GM23248 (cell line): ENCODE data around the gene FANCG. TPM values are rescaled to one million over a fixed set of nuclear protein-coding genes. Genes with fewer than 3 reads are reported as not detected.

Experiments
- DNase-seq: peaks from one replicate; pipeline ENCODE4 v3.0.0-alpha.2; 2015
- H2AFZ ChIP-seq: fragments of 200-600 bp; sonication (generic); 2 replicates; pipeline ENCODE4 v1.6.1; 2016; ENCODE audit warnings: antibody characterized with exemption
- H3F3A ChIP-seq: fragments of 200-600 bp; sonication (generic); 2 replicates; pipeline ENCODE4 v1.6.1; 2016; ENCODE audit warnings: mild to moderate bottlenecking, antibody characterized with exemption, mixed run types; ENCODE audit not compliant: insufficient read depth
- H3K27ac ChIP-seq: fragments of 200-600 bp; sonication (generic); 2 replicates; pipeline ENCODE4 v1.5.1; 2016; ENCODE audit warnings: mild to moderate bottlenecking
- H3K27me3 ChIP-seq: fragments of 200-600 bp; sonication (generic); replicated peaks from 2 replicates; pipeline ENCODE4 v1.6.1; 2016; ENCODE audit warnings: mild to moderate bottlenecking; ENCODE audit not compliant: insufficient read depth
- H3K36me3 ChIP-seq: fragments of 200-600 bp; sonication (generic); 2 replicates; pipeline ENCODE4 v1.6.1; 2016; ENCODE audit warnings: low read depth, mild to moderate bottlenecking
- H3K4me1 ChIP-seq: fragments of 200-600 bp; sonication (generic); 2 replicates; pipeline ENCODE4 v1.6.1; 2016; ENCODE audit warnings: mild to moderate bottlenecking; ENCODE audit not compliant: insufficient read depth
- H3K4me2 ChIP-seq: fragments of 200-600 bp; sonication (generic); one replicate; pipeline ENCODE4 v1.6.1; 2016; ENCODE audit warnings: mild to moderate bottlenecking; ENCODE audit not compliant: unreplicated experiment
- H3K4me3 ChIP-seq: fragments of 200-600 bp; sonication (generic); 2 replicates; pipeline ENCODE4 v1.5.1; 2016; ENCODE audit warnings: mild to moderate bottlenecking
- H3K79me2 ChIP-seq: fragments of 200-600 bp; sonication (generic); 2 replicates; pipeline ENCODE4 v1.6.1; 2016; ENCODE audit warnings: mild to moderate bottlenecking; ENCODE audit not compliant: insufficient read depth
- H3K9ac ChIP-seq: fragments of 200-600 bp; sonication (generic); 2 replicates; pipeline ENCODE4 v1.6.1; 2016; ENCODE audit warnings: mild to moderate bottlenecking
- H3K9me2 ChIP-seq: fragments of 200-600 bp; sonication (generic); 2 replicates; pipeline ENCODE4 v1.6.1; 2016; ENCODE audit warnings: mixed run types, mild to moderate bottlenecking, moderate library complexity; ENCODE audit not compliant: insufficient read depth
- H3K9me3 ChIP-seq: fragments of 200-600 bp; sonication (generic); one replicate; pipeline ENCODE4 v1.6.1; 2017; ENCODE audit warnings: low read depth
- H4K20me1 ChIP-seq: fragments of 200-600 bp; sonication (generic); 2 replicates; pipeline ENCODE4 v1.6.0; 2016; ENCODE audit not compliant: insufficient read depth
- EZH2 ChIP-seq: fragments of 200-600 bp; sonication (generic); IDR thresholded peaks from 2 replicates; pipeline ENCODE4 v1.6.1; 2018; ENCODE audit warnings: antibody characterized with exemption, mild to moderate bottlenecking; ENCODE audit not compliant: insufficient read depth, poor library complexity, severe bottlenecking
- EZH2phosphoT487 ChIP-seq: fragments of 200-600 bp; sonication (generic); IDR thresholded peaks from 2 replicates; pipeline ENCODE4 v1.6.1; 2018; ENCODE audit warnings: antibody characterized with exemption, moderate library complexity, mild to moderate bottlenecking, low read depth; ENCODE audit not compliant: insufficient read depth
- WGBS, 2 experiments: methylation state at CpG; one replicate each; pipeline ENCODE4 v1.1.6; 2015 to 2017; ENCODE audit warnings: low lambda C conversion rate in 2 of 2, low coverage in 1 of 2; ENCODE audit errors: missing lambda C conversion rate in 2 of 2; 5-methylcytosine and 5-hydroxymethylcytosine counted together
- in situ Hi-C: fragments of 300-500 bp; cut with MboI; formaldehyde crosslinking; loops from 2 replicates; pipeline ENCODE4 v1.15.0; 2020
- polyA plus RNA-seq: library from polyadenylated mRNA; unstranded; fragments of >200 nt; fragmentation: Nextera tagmentation; extraction: Ambion mirVana; gene quantifications from 2 replicates; pipeline ENCODE4 v1.2.1, GENCODE V29; 2016
- total RNA-seq: library from RNA; depleted of rRNA; stranded (reverse); fragments of >200 nt; shearing (Covaris generic); gene quantifications from 2 replicates; pipeline ENCODE4 v1.2.3, GENCODE V29; 2014

FANCG gene
- total and polyA plus RNA-seq, 2 experiments from 2014 or later = 15.3 to 20.0 TPM

DNA sequence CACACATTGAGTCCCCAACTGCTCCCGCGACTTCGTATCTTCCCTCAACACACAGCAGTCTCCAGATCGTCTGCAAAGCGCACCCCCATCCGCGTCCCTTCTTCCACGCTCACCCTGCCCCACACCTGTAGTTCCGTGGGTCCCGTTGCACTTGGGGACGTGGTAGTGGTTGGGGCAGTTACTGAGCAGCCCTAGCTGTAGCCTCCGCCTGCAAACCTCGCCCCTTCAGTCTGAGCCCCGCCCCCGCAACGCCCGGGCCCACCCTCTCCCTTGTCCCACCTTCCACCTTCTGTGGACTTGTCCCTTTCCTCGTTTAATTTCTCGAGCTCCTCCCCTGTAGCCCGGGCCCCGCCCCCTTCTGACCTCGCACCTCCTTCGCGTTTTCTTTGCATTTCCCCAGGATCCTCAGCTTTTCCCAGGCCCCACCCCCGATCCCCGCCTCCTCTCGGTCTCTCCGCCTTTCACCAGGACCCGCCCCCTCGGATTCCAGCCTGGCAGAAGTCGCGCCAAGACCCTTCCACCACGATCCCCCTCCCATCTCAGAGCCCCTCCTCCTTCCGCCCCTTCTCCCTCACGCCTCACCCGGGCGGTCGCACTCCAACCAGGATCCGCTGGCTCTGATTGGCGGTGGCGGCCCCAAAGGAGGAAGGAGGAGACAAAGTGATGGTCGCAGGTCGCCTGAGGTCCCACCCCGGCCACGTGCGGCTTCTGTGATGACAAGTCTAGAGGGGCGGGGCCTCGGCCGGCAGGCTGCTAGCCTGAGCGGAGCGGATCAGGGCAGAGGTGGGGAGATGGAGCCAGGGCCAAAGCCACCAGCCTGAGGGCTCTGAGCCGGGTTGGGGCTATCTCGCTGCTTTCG, 36.2 kb upstream of the FANCG start, which contains the start of gene ATOSB:
Gene ATOSB (minus strand): TSS at position 183 of the 859 bp plus-strand sequence. CDS start 7,588 bp downstream, outside the sequence.
- Histone ChIP-seq H3K9me2 (no peaks in the 10 kb centered on the region), H3K9me3 (no peaks in the 10 kb centered on the region), H3K27ac (peak within 1 kb of the TSS; percentile 98), H3K36me3 (no peaks in the 10 kb centered on the region), H3K4me1 (peaks cover 32% of the 10 kb centered on the region), H3K27me3 (no peaks in the 10 kb centered on the region), H3F3A (peaks cover 46% of the 10 kb centered on the region), H3K4me3 (peak within 1 kb of the TSS; percentile 77), H3K4me2 (peak within 1 kb of the TSS; percentile 92), H3K79me2 (peaks cover 18% of the 10 kb centered on the region), H2AFZ (peak within 1 kb of the TSS; percentile 92), H4K20me1 (no peaks in the 10 kb centered on the region), H3K9ac (peak within 1 kb of the TSS; percentile 90)
- WGBS, 2 experiments = 1% methylated on average over 35 to 54 of the region's 54 CpGs
- DNase-seq = peak; percentile 97
- TF ChIP-seq EZH2phosphoT487 (no peak), EZH2 (no peak)
- in situ Hi-C loops = loop anchor here (10.0 kb wide), 1 partner anchor 439 kb away; no protein-coding TSS in a partner anchor

DNA sequence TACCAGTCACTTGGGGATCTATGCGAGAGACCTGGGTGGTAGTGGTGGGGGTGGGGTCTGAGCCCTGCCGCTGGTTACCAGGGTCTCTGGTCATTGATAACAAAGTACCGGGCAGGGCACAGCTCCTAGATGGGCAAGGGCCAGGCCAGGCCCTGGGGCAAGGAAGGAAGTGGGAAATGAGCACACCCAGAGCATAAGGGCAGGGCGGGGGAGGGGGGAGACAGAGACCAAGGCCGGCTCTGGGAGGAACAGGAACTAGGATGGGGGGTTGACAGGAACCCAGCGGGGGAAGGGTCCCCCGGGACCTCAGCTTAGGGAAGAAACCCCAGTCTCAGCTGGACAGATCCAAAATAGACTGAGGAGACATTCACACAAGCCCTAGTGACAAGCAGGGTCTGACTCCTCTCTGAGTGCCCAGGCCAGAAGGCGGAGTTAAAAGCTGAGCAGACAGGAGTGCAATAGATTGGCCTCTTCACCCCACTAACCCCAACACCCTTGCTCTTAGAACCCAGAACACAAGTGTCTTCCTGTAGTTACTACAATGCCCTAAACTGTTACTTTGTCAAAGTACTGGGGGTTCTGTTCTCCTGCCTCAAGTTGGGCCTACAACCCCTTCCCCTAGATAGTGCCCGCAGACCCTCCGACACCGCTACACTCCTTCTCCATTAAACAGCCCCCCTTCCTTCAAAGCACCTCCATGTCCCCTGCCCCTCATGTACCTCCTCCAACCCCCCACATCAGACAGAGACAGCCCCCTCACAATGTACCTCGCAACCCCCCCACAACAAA, 35.3 kb upstream of the FANCG start:
- Histone ChIP-seq H3K9ac (peak overlapping the region; percentile 90), H3K27me3 (no peaks in the 10 kb centered on the region), H3F3A (peaks cover 46% of the 10 kb centered on the region), H3K36me3 (no peaks in the 10 kb centered on the region), H3K79me2 (peaks cover 27% of the 10 kb centered on the region), H3K9me2 (no peaks in the 10 kb centered on the region), H2AFZ (peak overlapping the region; percentile 92), H3K9me3 (no peaks in the 10 kb centered on the region), H3K4me1 (peaks cover 37% of the 10 kb centered on the region), H4K20me1 (no peaks in the 10 kb centered on the region), H3K27ac (peak overlapping the region; percentile 98), H3K4me3 (peak overlapping the region; percentile 77), H3K4me2 (peak overlapping the region; percentile 92)
- no peak for TF ChIP-seq EZH2
- no peak for TF ChIP-seq EZH2phosphoT487
- 18 to 29% methylated on average over 8 to 12 of the region's 12 CpGs for WGBS, 2 experiments
- in situ Hi-C loops = loop anchor here (10.0 kb wide), 1 partner anchor 440 kb away; no protein-coding TSS in a partner anchor
- DNase-seq = peak; percentile 82

DNA sequence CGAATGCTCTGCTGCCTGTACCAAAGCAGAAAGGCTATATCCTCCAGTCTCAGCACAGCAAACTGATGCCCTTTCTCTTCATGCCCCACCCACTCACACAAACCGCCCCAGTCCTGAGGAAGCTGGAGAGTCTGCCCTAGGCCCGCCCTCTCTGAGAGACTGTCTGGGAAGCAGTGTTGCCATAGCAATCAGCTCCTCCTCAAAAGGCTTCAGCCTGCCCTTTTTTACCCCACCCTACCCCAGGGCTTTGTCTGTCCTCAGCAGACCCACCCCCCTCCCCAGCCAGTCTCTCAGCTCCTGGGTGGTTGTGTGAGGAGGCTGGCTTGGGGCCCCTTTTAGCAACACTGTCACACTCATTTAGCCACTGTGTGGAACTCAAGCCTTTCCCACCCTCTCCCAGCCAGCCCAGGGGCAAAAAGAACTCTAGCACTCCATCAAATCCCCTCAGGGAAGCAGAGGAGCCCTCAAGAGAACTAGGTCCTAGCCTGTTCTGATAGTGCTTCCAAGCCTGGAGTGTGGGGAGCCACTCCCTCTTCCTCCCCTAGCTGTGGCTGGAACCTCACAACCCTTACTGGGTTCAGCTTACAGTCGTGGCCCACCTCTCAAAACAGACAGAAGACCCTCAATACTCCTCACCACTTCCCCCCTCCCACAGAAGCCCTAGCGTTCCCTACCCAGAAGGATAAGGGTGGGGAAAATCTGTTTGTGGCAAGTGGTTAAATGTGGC, 34.5 kb upstream of the FANCG start:
- no peaks in the 10 kb centered on the region for H3K36me3 ChIP-seq
- no peaks in the 10 kb centered on the region for H3K9me3 ChIP-seq
- peaks cover 44% of the 10 kb centered on the region for H3K4me1 ChIP-seq
- H2AFZ ChIP-seq = peak overlapping the region; percentile 92
- H3F3A ChIP-seq = peaks cover 46% of the 10 kb centered on the region
- H3K79me2 ChIP-seq = peaks cover 34% of the 10 kb centered on the region
- 0 to 1% methylated on average over 5 of the region's 5 CpGs for WGBS, 2 experiments
- H3K4me2 ChIP-seq = peak overlapping the region; percentile 92
- peak overlapping the region; percentile 90 for H3K9ac ChIP-seq
- DNase-seq = peak; percentile 98
- H3K27ac ChIP-seq = peak overlapping the region; percentile 98
- H3K4me3 ChIP-seq = peak overlapping the region; percentile 77
- H4K20me1 ChIP-seq = no peaks in the 10 kb centered on the region
- in situ Hi-C loops = loop anchor here (10.0 kb wide), 1 partner anchor 441 kb away; no protein-coding TSS in a partner anchor
- no peak for TF ChIP-seq EZH2
- TF ChIP-seq EZH2phosphoT487 = no peak
- H3K9me2 ChIP-seq = no peaks in the 10 kb centered on the region
- no peaks in the 10 kb centered on the region for H3K27me3 ChIP-seq
